Measurements from ENCODE around the gene STIP1.
A peak's percentile ranks its signal among the peaks of the same experiment; 100 is the strongest.

STIP1 gene

GRCh38 chr11:64206457-64207255 is 20.7 kb downstream of the STIP1 start, which contains the start of gene FERMT3:
Gene FERMT3, plus strand, starts transcription at chr11:64206721. Its CDS starts 644 bp downstream, at chr11:64207365.
- peak within 1 kb of the TSS; percentile 89 for H3K4me3 Mint-ChIP-seq
- ATAC-seq = peak; percentile 79
- peaks cover 69% of the 10 kb centered on the region for H3K36me3 Mint-ChIP-seq
- peak within 1 kb of the TSS; percentile 95 for H3K27ac Mint-ChIP-seq
- peaks cover 63% of the 10 kb centered on the region for H3K4me1 Mint-ChIP-seq
- H3K9me3 Mint-ChIP-seq = no peaks in the 10 kb centered on the region
- no peaks in the 10 kb centered on the region for H3K27me3 Mint-ChIP-seq

- Mint-ChIP-seq H3K4me1 (peaks cover 71% of the 10 kb centered on the region), H3K27ac (peak overlapping the region; percentile 95), H3K36me3 (peaks cover 74% of the 10 kb centered on the region), H3K9me3 (no peaks in the 10 kb centered on the region), H3K4me3 (peak overlapping the region; percentile 89), H3K27me3 (no peaks in the 10 kb centered on the region)
- peak; percentile 86 for ATAC-seq
These were observed 21.5 kb downstream of the STIP1 start for GRCh38 chr11:64207256-64208085.

GRCh38 chr11:64208086-64208795 is 22.3 kb downstream of the STIP1 start:
- ATAC-seq = no peak
- peak overlapping the region; percentile 95 for H3K27ac Mint-ChIP-seq
- peaks cover 75% of the 10 kb centered on the region for H3K4me1 Mint-ChIP-seq
- peak overlapping the region; percentile 89 for H3K4me3 Mint-ChIP-seq
- peaks cover 75% of the 10 kb centered on the region for H3K36me3 Mint-ChIP-seq
- H3K27me3 Mint-ChIP-seq = no peaks in the 10 kb centered on the region
- no peaks in the 10 kb centered on the region for H3K9me3 Mint-ChIP-seq

- Mint-ChIP-seq H3K4me3 (peak overlapping the region; percentile 30), H3K9me3 (no peaks in the 10 kb centered on the region), H3K4me1 (peaks cover 74% of the 10 kb centered on the region), H3K36me3 (peaks cover 72% of the 10 kb centered on the region), H3K27ac (peak overlapping the region; percentile 95), H3K27me3 (no peaks in the 10 kb centered on the region)
- ATAC-seq = no peak
These were observed 23.0 kb downstream of the STIP1 start for GRCh38 chr11:64208796-64209562.

GRCh38 chr11:64209563-64209843 is 23.5 kb downstream of the STIP1 start:
- H3K27ac Mint-ChIP-seq = peak overlapping the region; percentile 95
- no peak overlapping the region for H3K4me3 Mint-ChIP-seq

GRCh38 chr11:64210301-64211020 is 24.5 kb downstream of the STIP1 start:
- peaks cover 79% of the 10 kb centered on the region for H3K36me3 Mint-ChIP-seq
- no peaks in the 10 kb centered on the region for H3K27me3 Mint-ChIP-seq
- no peaks in the 10 kb centered on the region for H3K9me3 Mint-ChIP-seq
- no peak overlapping the region for H3K4me3 Mint-ChIP-seq
- no peak overlapping the region for H3K27ac Mint-ChIP-seq
- H3K4me1 Mint-ChIP-seq = peaks cover 71% of the 10 kb centered on the region
- no peak for ATAC-seq

More at GRCh38 chr11:64209563-64209843, 23.5 kb downstream of the STIP1 start:
- H3K36me3 Mint-ChIP-seq = peaks cover 72% of the 10 kb centered on the region
- H3K4me1 Mint-ChIP-seq = peaks cover 73% of the 10 kb centered on the region
- H3K9me3 Mint-ChIP-seq = no peaks in the 10 kb centered on the region
- no peaks in the 10 kb centered on the region for H3K27me3 Mint-ChIP-seq
- ATAC-seq = no peak

GRCh38 chr11:64211181-64211872 is 25.4 kb downstream of the STIP1 start:
- Mint-ChIP-seq H3K4me1 (peaks cover 62% of the 10 kb centered on the region), H3K27ac (no peak overlapping the region), H3K36me3 (peaks cover 81% of the 10 kb centered on the region), H3K4me3 (no peak overlapping the region), H3K9me3 (no peaks in the 10 kb centered on the region), H3K27me3 (no peaks in the 10 kb centered on the region)
- no peak for ATAC-seq

GRCh38 chr11:64216879-64217278 is 30.9 kb downstream of the STIP1 start:
- Mint-ChIP-seq H3K4me1 (peaks cover 38% of the 10 kb centered on the region), H3K27ac (no peak overlapping the region), H3K4me3 (no peak overlapping the region), H3K36me3 (peaks cover 57% of the 10 kb centered on the region), H3K27me3 (no peaks in the 10 kb centered on the region), H3K9me3 (no peaks in the 10 kb centered on the region)
- ATAC-seq = no peak

GRCh38 chr11:64218628-64219353 is 32.8 kb downstream of the STIP1 start:
- H3K4me3 Mint-ChIP-seq = peak overlapping the region; percentile 16
- no peaks in the 10 kb centered on the region for H3K9me3 Mint-ChIP-seq
- H3K27ac Mint-ChIP-seq = peak overlapping the region; percentile 23
- H3K27me3 Mint-ChIP-seq = no peaks in the 10 kb centered on the region
- no peak for ATAC-seq
- peaks cover 21% of the 10 kb centered on the region for H3K4me1 Mint-ChIP-seq
- peaks cover 43% of the 10 kb centered on the region for H3K36me3 Mint-ChIP-seq

GRCh38 chr11:64219354-64219684 is 33.3 kb downstream of the STIP1 start:
- Mint-ChIP-seq H3K4me1 (peaks cover 17% of the 10 kb centered on the region), H3K9me3 (no peaks in the 10 kb centered on the region), H3K27ac (no peak overlapping the region), H3K27me3 (no peaks in the 10 kb centered on the region), H3K36me3 (peaks cover 37% of the 10 kb centered on the region), H3K4me3 (no peak overlapping the region)
- ATAC-seq = no peak

GRCh38 chr11:64219755-64220154 is 33.8 kb downstream of the STIP1 start:
- H3K4me3 Mint-ChIP-seq = no peak overlapping the region
- H3K27me3 Mint-ChIP-seq = no peaks in the 10 kb centered on the region
- no peak for ATAC-seq
- peaks cover 19% of the 10 kb centered on the region for H3K4me1 Mint-ChIP-seq
- H3K36me3 Mint-ChIP-seq = peaks cover 33% of the 10 kb centered on the region
- no peaks in the 10 kb centered on the region for H3K9me3 Mint-ChIP-seq
- H3K27ac Mint-ChIP-seq = no peak overlapping the region

- no peak for ATAC-seq
- Mint-ChIP-seq H3K9me3 (no peaks in the 10 kb centered on the region), H3K4me1 (peaks cover 19% of the 10 kb centered on the region), H3K36me3 (peaks cover 28% of the 10 kb centered on the region), H3K27ac (no peak overlapping the region), H3K27me3 (no peaks in the 10 kb centered on the region), H3K4me3 (no peak overlapping the region)
These were observed 34.3 kb downstream of the STIP1 start for GRCh38 chr11:64220271-64220670.

GRCh38 chr11:64220798-64221197 is 34.8 kb downstream of the STIP1 start:
- Mint-ChIP-seq H3K4me3 (no peak overlapping the region), H3K4me1 (peaks cover 20% of the 10 kb centered on the region), H3K9me3 (no peaks in the 10 kb centered on the region), H3K36me3 (peaks cover 23% of the 10 kb centered on the region), H3K27me3 (no peaks in the 10 kb centered on the region), H3K27ac (no peak overlapping the region)
- no peak for ATAC-seq

Data from stimulated activated memory B cell treated with anti-CD40 and anti-IgM and Interleukin-4, amounts not matched to agents 10 μg/mL and 1 μg/mL and 100 μg/mL, for 72 hours (primary cell).